ENCODE results near the gene YEATS4. TPM values are rescaled to one million over a fixed set of nuclear protein-coding genes. Genes with fewer than 3 reads are reported as not detected.

YEATS4 gene
- total and polyA plus RNA-seq, 8 donors, result 6.0 to 15.6 (median 10.6) TPM

DNA sequence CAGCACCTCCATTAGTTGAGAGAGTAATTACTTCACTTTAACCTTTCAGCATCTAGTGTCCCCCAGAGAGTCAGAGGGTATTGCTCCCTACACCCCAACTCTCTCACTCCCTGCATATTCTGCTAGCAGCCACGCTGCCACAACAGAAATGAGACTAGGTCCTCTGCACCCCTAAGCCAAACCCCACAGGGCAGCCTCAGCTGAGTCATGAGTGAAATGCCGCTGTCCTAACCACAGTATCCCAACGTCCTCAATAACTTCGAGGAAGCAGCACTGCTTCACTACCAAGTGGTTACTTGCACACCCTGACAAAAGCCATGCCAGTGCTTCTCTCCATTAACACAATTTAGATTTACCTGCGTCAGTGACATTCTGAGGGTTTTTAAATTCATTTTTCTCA, 18.2 kb upstream of the YEATS4 start:
- intact Hi-C loops (cut with DNase I), result no loop called here
- H3K27me3 ChIP-seq, result no peaks in the 10 kb centered on the region
- ATAC-seq, result peak in 3 of 4 donors; percentile 6 to 27 (median 13)

DNA sequence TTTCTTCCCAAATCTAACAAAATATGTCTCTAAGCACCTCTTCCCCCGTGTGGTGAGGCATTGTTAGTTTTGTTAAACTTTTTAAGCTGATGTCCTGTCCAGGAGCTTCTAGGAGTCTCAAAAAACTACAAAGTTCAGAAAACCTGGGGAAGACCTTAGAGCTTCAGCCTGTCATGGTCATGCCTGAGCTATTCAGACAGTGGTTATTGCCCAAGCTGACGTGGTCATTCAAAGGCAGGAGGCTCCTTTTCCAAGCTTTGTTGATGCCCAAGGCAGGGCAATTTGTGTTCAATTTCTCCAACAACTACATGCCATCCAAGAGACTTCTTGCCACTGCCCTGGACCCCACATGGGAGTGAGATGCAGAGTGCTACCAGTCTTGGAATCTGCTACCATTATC, 17.1 kb upstream of the YEATS4 start:
- WGBS, 2 donors, result 69 to 81% methylated on average over 2 of the region's 2 CpGs
- H3K4me1 ChIP-seq, result peaks cover 65 to 96% (median 92%) of the 10 kb centered on the region in 3 donors
- no peak overlapping the region for H3K4me3 ChIP-seq
- H3K27me3 ChIP-seq, result no peaks in the 10 kb centered on the region
- intact Hi-C loops (cut with DNase I), result no loop called here
- no peaks in the 10 kb centered on the region for H3K36me3 ChIP-seq
- FAIRE-seq, result no peak
- no peak for DNase-seq
- no peaks in the 10 kb centered on the region for H3K9me3 ChIP-seq
- no peak for TF ChIP-seq CTCF (IDR thresholded peaks at IDR 0.05)
- H3K27ac ChIP-seq, result peak overlapping the region in 3 of 4 donors; percentile 66 to 93 (median 79)
- ATAC-seq, result no peak

More for the DNA sequence above, 18.2 kb upstream of the YEATS4 start:
- DNase-seq (no peak), FAIRE-seq (no peak)
- 65 to 70% methylated on average over 5 of the region's 5 CpGs for WGBS, 2 donors
- Histone ChIP-seq H3K4me3 (no peak overlapping the region), H3K36me3 (no peaks in the 10 kb centered on the region), H3K4me1 (peaks cover 69 to 90% (median 90%) of the 10 kb centered on the region in 3 donors), H3K27ac (peak overlapping the region; percentile 29 to 93 (median 72)), H3K9me3 (no peaks in the 10 kb centered on the region)
- TF ChIP-seq CTCF (IDR thresholded peaks at IDR 0.05), result no peak

DNA sequence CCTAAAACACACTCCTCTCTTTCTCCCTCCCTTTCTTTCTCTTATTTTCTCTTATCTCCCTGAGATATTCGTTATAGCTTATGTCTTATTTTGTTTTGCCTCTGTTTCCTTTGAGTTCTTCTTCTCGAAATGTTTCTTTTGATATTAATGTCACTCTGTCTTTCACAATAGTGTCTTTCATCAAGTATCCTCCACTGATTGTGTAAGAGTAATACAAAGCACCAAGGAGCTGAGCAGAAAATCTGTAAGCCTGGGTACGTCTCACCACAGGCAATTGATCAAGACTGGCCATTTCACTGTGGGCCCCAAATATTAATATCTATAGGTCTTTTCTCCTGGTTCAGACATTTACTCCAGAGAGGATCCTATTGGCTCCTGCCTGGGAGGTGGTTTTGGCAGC, 16.2 kb upstream of the YEATS4 start:
- intact Hi-C loops (cut with DNase I), result no loop called here
- Histone ChIP-seq H3K36me3 (no peaks in the 10 kb centered on the region), H3K9me3 (no peaks in the 10 kb centered on the region), H3K4me1 (peaks cover 58 to 95% (median 94%) of the 10 kb centered on the region in 3 donors), H3K27me3 (no peaks in the 10 kb centered on the region), H3K27ac (peak overlapping the region in 2 of 4 donors; percentile 92 to 93), H3K4me3 (no peak overlapping the region)
- no peak for TF ChIP-seq CTCF (IDR thresholded peaks at IDR 0.05)
- FAIRE-seq (no peak), ATAC-seq (no peak), DNase-seq (no peak)
- WGBS, 2 donors, result 51 to 52% methylated on average over 3 of the region's 3 CpGs

- no peak overlapping the region for H3K4me3 ChIP-seq
- ATAC-seq, result peak in 2 of 4 donors; percentile 4 to 5
- H3K9me3 ChIP-seq, result no peaks in the 10 kb centered on the region
- H3K4me1 ChIP-seq, result peaks cover 57 to 90% (median 87%) of the 10 kb centered on the region in 3 donors
- H3K27me3 ChIP-seq, result no peaks in the 10 kb centered on the region
- FAIRE-seq, result no peak
- no peak for DNase-seq
- H3K36me3 ChIP-seq, result no peaks in the 10 kb centered on the region
- TF ChIP-seq CTCF (IDR thresholded peaks at IDR 0.05), result no peak
- 32 to 40% methylated on average over 3 of the region's 3 CpGs for WGBS, 2 donors
- peak overlapping the region in 2 of 4 donors; percentile 92 to 93 for H3K27ac ChIP-seq
- intact Hi-C loops (cut with DNase I), result no loop called here
Measured at GRCh38 chr12:69343885-69344612, 15.5 kb upstream of the YEATS4 start.

DNA sequence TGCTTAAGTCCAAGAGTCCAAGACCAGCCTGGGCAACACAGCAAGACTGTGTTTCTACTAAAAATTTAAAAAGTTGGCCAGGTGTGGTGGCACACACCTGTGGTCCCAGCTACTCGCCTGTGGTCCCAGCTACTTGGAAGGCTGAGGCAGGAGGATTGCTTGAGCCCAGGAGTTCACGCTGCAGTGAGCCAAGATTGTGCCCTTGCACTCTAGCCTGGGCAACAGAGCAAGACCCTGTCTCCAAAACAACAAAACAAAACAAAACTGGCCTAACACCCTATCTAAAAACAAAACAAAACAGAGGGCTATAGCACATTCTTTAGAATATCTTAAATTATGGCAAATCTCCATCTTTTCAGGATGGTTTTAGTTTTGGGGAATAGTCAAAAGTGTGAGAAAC, 14.5 kb upstream of the YEATS4 start:
- H3K9me3 ChIP-seq, result no peaks in the 10 kb centered on the region
- FAIRE-seq (no peak), ATAC-seq (no peak), DNase-seq (no peak)
- TF ChIP-seq CTCF (IDR thresholded peaks at IDR 0.05), result no peak
- no peaks in the 10 kb centered on the region for H3K36me3 ChIP-seq
- peaks cover 52 to 87% (median 85%) of the 10 kb centered on the region in 3 donors for H3K4me1 ChIP-seq
- H3K27me3 ChIP-seq, result no peaks in the 10 kb centered on the region
- WGBS, 2 donors, result 68 to 71% methylated on average over 2 of the region's 2 CpGs
- peak overlapping the region in 2 of 4 donors; percentile 92 to 93 for H3K27ac ChIP-seq
- intact Hi-C loops (cut with DNase I), result no loop called here
- no peak overlapping the region for H3K4me3 ChIP-seq
